Measurements from ENCODE around the gene SLCO1C1. TPM values are rescaled to one million over a fixed set of nuclear protein-coding genes. Genes with fewer than 3 reads are reported as not detected.

SLCO1C1 gene
- total RNA-seq, 4 donors from 2014 or later: 0.89 TPM; not detected in 3

- Histone ChIP-seq H3K9me3 (no peaks in the 10 kb centered on the region), H3K4me1 (no peaks in the 10 kb centered on the region), H3K4me3 (no peak overlapping the region), H3K36me3 (no peaks in the 10 kb centered on the region), H3K27ac (no peak overlapping the region), H3K27me3 (no peaks in the 10 kb centered on the region)
- no peak for DNase-seq (ENCODE audit: low spot score in 2 of 2)
- WGBS: 45% methylated on average over 2 of the region's 2 CpGs
- TF ChIP-seq, protein P1, sequence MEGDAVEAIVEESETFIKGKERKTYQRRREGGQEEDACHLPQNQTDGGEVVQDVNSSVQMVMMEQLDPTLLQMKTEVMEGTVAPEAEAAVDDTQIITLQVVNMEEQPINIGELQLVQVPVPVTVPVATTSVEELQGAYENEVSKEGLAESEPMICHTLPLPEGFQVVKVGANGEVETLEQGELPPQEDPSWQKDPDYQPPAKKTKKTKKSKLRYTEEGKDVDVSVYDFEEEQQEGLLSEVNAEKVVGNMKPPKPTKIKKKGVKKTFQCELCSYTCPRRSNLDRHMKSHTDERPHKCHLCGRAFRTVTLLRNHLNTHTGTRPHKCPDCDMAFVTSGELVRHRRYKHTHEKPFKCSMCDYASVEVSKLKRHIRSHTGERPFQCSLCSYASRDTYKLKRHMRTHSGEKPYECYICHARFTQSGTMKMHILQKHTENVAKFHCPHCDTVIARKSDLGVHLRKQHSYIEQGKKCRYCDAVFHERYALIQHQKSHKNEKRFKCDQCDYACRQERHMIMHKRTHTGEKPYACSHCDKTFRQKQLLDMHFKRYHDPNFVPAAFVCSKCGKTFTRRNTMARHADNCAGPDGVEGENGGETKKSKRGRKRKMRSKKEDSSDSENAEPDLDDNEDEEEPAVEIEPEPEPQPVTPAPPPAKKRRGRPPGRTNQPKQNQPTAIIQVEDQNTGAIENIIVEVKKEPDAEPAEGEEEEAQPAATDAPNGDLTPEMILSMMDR (IDR thresholded peaks at IDR 0.05): no peak
- TF ChIP-seq POLR2A (IDR thresholded peaks at IDR 0.05) (no peak), POLR2AphosphoS5 (IDR thresholded peaks at IDR 0.05) (no peak), EP300 (IDR thresholded peaks at IDR 0.05) (no peak)
Observed at GRCh38 chr12:20716037-20716436, 20.9 kb downstream of the SLCO1C1 start.

DNA sequence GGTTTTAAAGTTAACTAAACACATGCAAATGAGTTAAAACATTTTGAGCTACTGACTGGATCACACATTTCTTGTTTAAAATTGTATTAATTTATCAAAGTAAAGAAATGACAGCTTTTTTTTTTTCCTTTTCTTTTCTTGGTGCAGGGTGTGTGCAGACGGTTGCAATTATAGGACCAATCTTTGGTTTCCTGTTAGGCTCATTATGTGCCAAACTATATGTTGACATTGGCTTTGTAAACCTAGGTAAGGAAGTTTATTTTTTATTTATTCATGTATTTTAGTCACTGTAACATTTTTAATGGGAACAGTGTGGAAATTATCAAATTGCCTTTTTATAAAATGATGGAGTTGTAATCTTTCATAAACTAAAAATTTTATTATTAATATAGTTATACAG, 21.9 kb downstream of the SLCO1C1 start:
- Histone ChIP-seq H3K9me3 (no peaks in the 10 kb centered on the region), H3K27ac (no peak overlapping the region), H3K36me3 (no peaks in the 10 kb centered on the region), H3K4me1 (no peaks in the 10 kb centered on the region), H3K27me3 (no peaks in the 10 kb centered on the region), H3K4me3 (no peak overlapping the region)
- WGBS: 61% methylated on average over 1 of the region's 1 CpG
- TF ChIP-seq, protein P1 (IDR thresholded peaks at IDR 0.05): no peak
- TF ChIP-seq POLR2AphosphoS5 (IDR thresholded peaks at IDR 0.05): no peak
- no peak for TF ChIP-seq EP300 (IDR thresholded peaks at IDR 0.05)
- TF ChIP-seq POLR2A (IDR thresholded peaks at IDR 0.05): no peak
- DNase-seq (ENCODE audit: low spot score in 2 of 2): no peak

- Histone ChIP-seq H3K9me3 (no peaks in the 10 kb centered on the region), H3K36me3 (no peaks in the 10 kb centered on the region), H3K27ac (no peak overlapping the region), H3K4me3 (no peak overlapping the region), H3K27me3 (no peaks in the 10 kb centered on the region), H3K4me1 (no peaks in the 10 kb centered on the region)
- TF ChIP-seq, protein P1 (IDR thresholded peaks at IDR 0.05): no peak
- no peak for TF ChIP-seq EP300 (IDR thresholded peaks at IDR 0.05)
- TF ChIP-seq POLR2A (IDR thresholded peaks at IDR 0.05): no peak
- DNase-seq (ENCODE audit: low spot score in 2 of 2): no peak
- WGBS: 80% methylated on average over 4 of the region's 4 CpGs
Observed at GRCh38 chr12:20718294-20718693, 23.2 kb downstream of the SLCO1C1 start.

GRCh38 chr12:20722142-20722541, 27.0 kb downstream of the SLCO1C1 start:
- H3K27ac ChIP-seq: no peak overlapping the region
- H3K27me3 ChIP-seq: no peaks in the 10 kb centered on the region
- DNase-seq (ENCODE audit: low spot score in 2 of 2): no peak
- no peaks in the 10 kb centered on the region for H3K4me1 ChIP-seq
- no peaks in the 10 kb centered on the region for H3K36me3 ChIP-seq
- WGBS: 35% methylated on average over 1 of the region's 1 CpG
- no peaks in the 10 kb centered on the region for H3K9me3 ChIP-seq
- TF ChIP-seq EP300 (IDR thresholded peaks at IDR 0.05): no peak
- TF ChIP-seq POLR2A (IDR thresholded peaks at IDR 0.05): no peak
- TF ChIP-seq POLR2AphosphoS5 (IDR thresholded peaks at IDR 0.05): no peak
- TF ChIP-seq, protein P1 (IDR thresholded peaks at IDR 0.05): no peak
- no peak overlapping the region for H3K4me3 ChIP-seq

DNA sequence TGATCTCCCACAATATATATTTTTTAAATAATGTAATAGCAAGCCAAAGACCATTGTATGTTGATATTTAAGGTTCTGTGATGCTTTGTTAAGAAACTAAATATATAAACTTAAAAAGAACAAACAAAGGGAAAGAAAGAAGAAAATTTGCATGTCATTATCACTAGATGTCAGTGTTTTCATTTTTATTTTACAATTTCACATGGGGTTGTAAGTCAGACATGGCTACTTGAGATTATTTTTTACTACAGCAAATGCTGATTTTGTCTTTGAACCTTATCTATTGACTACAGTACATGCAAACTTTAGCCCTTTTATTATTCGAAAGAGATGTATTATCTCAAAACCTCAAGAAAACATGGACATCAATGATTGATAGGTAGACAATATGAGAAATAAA, 36.1 kb downstream of the SLCO1C1 start:
- no peak overlapping the region for H3K27ac ChIP-seq
- H3K27me3 ChIP-seq: no peaks in the 10 kb centered on the region
- DNase-seq (ENCODE audit: low spot score in 2 of 2): no peak
- TF ChIP-seq POLR2A (IDR thresholded peaks at IDR 0.05): no peak
- TF ChIP-seq POLR2AphosphoS5 (IDR thresholded peaks at IDR 0.05): no peak
- TF ChIP-seq EP300 (IDR thresholded peaks at IDR 0.05): no peak
- TF ChIP-seq, protein P1 (IDR thresholded peaks at IDR 0.05): no peak
- 76% methylated on average over 1 of the region's 1 CpG for WGBS
- H3K4me3 ChIP-seq: no peak overlapping the region
- H3K4me1 ChIP-seq: no peaks in the 10 kb centered on the region
- no peaks in the 10 kb centered on the region for H3K9me3 ChIP-seq
- no peaks in the 10 kb centered on the region for H3K36me3 ChIP-seq

Measured in suprapubic skin (tissue), 4 donors.